GM18520 (cell line): ENCODE measurements around the gene VGLL3.

Experiments
- ATAC-seq: cut with Tn5 transposase; IDR thresholded peaks from one replicate; pipeline ENCODE4 v1.9.1; 2021; ENCODE audit not compliant: unreplicated experiment

The VGLL3 gene

DNA sequence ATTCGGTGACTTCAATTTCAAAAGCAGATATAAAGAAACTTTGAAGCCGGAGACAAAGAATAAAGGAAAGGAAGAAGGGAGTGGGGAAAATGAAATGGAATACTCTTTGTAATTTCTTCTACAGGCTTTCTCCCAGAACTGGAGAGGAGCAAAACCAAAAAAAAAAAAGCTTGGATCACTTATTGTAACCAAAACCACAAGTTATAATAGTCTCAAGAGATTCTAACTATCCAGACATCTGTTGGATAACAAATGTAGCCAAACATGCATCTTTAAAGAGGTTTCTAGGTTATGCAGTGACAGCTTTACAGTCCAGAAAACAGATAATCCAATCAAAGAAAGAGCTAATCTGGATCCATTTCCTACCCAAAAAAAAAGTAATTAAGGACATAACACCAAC lies 36.2 kb downstream of the VGLL3 start:
- ATAC-seq: no peak

DNA sequence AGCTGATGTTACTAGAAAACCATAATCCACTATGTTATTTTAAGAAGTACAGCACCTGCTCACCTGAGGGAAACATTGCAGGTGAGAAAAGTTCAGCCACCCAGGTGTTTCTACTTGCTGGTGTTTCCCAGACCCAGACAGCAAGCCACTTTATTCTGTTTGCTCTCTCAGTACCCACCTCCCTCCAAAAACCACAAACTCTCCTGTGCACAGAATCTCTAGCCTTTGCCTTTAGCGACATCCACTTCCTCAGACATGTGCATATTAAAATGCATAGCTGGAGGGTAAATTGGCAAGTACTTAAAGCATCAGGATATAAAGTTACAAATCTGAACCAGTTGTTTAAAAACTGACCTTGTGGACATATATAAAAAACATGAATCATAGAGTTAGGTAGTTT lies 36.7 kb downstream of the VGLL3 start:
- no peak for ATAC-seq

DNA sequence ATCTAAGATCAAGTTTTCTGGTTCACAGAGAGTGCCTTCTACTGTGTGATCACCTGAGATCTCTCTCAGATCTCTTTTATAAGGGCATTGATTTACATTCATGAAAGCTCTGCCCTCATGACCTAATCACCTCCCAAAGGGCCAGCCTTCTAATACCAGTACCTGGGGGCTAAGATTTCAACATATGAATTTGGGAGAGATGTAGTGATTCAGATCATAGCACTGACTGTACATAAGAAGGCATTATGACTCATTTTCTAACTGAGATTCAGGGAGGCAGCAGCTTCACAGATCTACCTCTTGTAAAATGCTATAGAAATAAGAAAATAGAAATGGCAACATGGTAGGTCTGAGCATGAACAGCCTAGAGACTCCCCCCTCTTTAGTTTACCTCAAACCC lies 39.6 kb downstream of the VGLL3 start:
- ATAC-seq: no peak

DNA sequence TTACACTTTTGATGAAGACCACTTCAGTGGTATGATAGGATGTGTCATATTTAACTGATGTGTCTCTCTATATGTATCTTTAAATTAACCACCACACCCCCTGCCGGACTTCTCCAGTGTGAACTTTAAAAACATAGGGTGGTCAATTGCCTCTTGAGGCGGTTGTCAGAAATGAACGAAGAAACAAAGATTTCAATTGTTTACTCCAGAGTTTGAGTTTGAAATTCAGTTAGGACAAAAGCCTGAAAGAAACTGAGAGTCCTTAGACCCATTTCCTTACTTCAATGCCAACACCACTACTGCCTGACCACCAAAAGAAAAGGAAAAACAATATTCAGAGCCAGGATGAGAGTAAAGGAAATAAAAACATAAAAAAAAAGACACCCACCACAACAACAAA lies 40.2 kb downstream of the VGLL3 start:
- no peak for ATAC-seq

DNA sequence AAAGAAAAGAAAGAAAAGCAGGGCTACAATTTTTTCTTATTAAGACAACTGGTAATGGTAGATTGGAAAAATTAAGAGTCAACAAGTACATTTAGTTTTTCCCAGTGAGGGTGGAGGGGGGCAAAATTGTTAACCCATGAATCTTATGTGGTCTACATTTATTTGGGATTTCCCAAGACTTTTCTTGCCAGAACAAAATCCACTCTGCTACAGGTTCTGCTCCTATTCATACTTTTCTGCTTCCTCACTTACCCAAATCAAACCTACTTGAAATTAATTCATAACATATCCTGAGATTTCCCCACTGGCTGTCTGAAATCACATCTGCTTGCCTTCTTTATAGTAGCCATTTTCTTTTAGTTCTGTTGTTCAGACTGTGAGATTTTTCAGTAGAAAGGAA lies 41.1 kb downstream of the VGLL3 start:
- no peak for ATAC-seq

DNA sequence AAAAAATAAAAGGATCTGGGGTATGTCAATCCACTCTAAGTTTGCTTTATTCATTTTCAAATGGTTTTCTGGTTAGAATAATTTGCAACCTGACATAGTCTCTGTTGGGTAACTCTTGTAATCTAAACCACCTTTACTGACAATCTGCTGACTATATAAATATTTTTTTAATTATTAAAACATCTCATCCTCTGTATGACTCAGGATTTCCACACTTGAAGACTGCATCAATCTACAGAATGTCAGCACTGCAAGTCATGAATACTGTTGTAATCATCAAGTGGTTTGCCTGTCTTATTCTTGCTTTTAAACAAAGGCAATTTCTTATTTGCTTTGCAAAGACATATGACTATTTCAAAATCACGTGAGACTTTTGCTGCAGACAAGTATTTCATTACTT lies 42.1 kb downstream of the VGLL3 start:
- no peak for ATAC-seq

DNA sequence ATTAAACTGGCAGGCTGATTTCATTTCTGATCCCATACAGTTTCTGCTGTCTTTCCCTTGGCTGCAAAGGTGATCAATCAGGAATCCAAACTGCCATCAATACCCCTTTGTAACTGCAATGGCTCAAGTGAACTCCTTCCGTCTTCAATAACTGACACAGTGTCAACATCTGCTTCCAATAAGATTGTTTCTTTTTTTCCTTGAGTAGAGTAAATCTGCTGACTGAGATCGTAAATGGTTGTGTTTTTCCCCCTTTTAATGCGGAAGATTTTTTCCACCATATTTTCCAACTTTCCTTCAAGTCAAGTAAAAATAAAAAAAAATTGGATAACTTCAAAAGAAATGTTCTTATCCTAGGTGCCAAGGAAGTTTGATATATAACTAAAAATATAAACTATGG lies 48.7 kb downstream of the VGLL3 start:
- no peak for ATAC-seq

DNA sequence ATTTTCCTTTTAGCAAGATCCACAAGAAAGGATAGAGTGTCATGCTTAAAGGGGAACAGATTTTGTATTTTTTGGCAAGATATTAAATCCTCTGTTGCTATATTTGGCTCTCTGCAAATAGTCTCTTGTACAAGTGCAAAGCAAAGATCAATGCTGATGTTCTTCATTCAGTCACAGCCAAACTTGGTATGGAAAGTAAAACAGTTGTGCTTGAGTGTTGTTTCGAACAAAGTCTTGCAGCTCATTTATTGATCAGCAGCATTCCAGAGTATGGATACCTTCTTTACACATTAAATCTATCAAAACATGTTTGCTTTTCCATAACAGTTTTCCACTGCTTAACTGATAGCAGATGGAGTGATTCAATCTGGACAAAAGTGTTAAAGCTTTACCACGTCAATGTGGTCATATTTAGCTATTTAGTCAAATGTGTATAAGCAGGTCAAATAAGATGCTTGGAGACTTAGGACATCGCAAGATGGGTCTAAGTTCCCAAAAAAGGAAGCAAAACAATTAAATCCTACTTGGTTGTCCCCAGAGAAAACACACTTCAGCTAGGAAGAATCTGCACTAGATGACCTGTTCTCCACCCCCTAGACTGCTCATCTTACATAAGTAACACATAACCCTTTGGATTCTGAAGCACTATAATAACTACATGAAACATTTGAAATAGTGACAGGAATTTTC lies 52.4 kb downstream of the VGLL3 start:
- no peak for ATAC-seq

DNA sequence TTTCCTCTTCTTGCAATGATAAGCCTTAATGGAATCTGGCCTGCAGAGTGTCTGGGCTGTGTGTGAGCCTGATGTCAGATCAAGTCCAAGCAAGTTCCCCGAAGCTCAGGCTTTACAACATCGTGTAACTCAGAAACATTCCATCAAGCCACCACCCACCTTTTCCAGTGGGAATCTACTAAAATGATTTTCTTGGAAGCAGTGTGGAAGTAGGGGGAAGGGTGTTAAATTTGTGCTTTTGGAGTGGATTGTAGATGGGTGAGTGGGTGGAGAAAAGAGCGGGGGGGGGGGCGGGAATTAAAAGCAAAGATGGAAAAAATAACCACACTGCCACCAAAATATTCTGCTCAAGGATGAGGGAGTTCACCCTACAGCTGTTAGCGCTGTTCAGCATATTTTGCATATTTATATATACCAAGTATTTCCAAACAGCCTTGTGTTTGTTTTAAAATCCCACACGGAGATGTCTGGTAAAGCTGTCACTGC lies 53.6 kb downstream of the VGLL3 start:
- ATAC-seq: no peak

DNA sequence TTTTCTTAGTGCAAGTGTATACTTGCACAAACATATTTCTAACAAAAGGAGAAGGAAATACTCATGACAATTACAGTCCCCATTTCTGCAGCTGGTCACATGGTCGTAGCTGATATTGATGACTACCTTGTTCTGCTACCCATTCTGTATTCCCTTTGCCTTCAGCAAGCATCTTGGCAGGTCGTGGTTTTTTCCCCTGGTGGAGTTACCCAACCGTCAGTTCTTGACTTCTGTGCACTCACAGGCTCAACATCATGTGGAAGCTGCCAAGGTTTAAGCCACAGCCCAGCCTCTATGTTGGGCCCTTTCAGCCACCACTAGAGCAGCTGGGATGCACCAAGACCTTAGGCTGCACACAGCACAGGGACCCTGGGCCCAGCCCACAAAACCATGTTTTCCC lies 56.1 kb downstream of the VGLL3 start:
- no peak for ATAC-seq

DNA sequence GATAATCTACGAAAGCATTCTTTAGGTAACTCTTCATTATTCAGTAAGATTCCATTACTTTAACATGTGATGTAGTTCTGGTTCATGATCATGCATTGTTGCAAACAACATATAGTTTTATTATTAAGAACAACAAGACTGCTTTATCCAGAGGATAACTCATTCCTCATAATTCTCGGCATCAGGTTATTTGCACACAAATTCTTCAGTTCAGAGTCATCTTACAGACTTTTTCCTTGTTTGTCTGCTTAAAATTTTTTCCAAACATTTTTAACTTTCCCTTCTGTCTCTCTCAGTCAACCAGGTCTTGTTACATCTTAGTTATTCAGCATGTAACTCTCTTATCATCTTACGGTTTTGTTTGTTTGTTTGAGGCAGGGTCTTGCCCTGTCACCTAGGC lies 60.1 kb downstream of the VGLL3 start:
- ATAC-seq: no peak

DNA sequence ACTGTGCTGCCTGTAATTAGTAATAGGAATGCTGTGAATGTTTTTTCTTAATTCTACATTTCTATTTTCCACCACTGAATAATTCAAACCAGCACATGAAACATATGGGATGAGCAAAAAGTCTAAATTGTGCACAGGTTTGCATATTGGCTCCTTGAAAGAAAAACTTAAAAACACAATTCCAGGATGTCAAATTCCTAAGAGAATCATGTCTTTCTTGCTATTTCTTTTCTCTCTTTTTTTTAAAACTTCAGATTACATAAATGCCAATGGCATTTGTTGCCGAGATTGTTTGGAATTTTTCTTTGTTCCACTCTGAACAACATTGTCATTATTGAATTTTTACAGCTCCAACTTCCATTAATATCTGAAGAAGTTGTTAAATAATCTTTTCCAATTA lies 60.8 kb downstream of the VGLL3 start:
- ATAC-seq: no peak

DNA sequence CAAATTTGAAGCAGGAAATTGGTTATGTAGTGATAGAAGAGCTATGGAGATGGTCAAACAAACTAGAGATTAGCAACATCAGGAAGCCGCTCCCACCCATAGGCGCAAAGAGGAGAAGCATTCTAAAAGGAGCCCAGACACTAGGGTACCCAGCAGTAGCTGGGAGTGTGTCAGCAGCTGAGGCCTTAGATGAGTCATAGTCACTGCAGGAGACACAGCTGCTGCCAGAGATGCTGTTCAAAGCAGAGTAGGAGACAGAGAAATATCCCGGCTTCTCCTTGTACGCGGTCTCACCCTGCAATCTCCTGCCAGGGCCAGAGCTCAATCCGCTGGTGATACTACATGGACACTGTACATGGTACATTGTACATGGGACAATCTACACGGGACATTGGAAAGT lies 61.9 kb downstream of the VGLL3 start:
- no peak for ATAC-seq

DNA sequence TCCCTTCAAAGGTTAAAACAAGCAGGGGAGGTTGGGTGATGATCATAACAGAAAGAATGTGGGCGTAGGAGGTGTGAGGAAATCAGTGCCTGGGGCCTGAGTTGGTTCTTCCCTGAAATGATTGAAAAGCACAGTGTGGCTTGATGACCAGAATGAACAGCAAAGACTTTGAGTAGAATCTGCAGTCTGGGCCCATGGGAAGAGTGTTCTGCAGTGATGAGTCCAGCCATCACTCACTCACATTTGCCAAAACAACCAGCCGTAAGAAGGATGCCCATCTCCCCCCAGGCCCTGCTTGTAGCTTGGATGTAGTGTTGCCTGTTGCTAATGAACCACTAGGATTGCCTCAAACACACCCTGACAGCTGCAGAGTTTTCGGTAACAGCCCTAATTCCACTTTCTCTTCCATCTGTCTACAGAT lies 67.9 kb downstream of the VGLL3 start:
- ATAC-seq: no peak

DNA sequence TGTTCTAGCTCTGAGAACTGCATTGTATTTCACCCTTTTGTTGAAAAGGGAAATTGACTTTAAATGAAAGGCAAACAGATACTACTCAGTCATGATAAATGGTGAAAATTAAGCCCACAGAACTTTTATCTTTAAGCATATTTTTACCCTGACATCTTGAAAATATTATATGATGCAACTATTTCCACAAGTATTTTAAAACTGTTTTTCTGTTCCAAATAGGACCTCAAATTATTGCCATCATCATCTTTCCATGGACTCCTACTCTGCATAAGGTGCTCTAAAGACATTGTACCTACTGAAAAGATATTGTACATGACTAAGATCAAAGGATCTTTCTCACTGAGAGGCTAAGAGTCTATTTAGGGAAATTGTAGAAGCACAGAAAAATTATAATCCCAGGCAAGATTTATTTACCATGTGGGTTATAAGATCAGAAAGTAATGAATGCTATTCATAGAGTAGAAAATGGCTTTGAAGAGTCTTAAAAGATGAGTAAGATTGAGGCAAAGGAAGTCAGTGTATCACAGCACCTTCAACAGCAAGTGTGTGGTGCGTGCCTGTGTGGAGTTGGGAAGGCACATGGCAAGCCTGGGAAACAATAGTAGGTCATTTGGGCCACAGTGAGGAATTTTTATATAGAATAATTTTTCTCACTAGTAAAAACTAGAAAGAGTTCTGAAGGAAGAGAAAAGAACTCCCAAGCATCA lies 68.8 kb downstream of the VGLL3 start:
- ATAC-seq: no peak

DNA sequence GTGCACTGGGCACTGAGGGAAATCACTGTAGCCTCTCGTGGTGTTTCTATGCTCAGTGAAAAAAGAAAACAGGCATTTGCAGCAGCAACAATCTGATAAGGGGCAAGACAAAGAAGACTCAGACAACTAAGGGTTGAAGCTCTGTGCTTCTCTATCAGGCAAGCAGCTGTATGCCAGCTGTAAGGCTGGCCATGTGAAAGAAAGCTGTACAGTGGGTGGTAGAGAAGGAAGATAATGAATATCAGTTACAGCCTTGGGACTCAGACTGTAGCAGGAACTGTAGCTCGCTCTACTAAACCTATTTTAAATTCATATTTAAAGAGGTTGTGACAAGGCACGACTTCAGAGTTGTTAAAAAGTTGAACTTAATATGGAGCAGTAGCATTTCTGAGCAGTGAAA lies 76.3 kb downstream of the VGLL3 start:
- no peak for ATAC-seq

DNA sequence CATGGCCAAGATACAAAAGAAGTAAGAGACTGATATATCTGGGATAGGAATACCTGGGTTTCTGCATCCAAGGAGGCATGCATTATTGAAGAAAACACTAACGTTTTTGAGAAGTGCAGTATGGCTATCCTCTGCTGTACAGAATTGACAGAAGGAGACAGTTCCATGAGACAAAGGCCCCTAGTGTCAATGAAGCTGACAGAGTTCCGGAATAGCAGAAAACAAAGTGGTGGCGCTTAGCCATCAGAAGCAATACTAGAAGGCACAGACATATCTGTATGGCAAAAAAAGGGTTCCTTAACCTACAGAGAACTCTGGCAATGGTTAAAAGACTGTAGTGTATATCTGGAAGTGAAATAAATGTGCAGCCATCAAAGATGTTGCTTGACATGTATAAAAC lies 77.8 kb downstream of the VGLL3 start:
- ATAC-seq: no peak

DNA sequence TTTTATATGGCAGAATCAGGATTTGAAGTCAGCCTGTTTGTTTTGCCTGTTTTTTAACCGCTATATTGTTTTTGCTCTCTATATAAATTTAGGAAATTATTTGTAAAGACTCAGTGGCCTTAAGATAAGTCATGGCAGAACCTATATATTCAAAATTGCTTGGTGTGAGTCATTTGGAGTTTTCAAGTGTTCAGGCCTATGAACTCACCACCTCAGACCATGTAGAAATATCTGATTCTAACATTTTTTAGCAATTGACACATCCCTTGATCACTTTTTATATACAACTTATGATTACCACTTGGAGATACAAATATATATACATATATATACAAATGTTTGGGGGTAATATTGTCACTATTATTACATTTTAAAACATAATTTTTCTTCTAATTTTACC lies 95.7 kb downstream of the VGLL3 start:
- no peak for ATAC-seq

DNA sequence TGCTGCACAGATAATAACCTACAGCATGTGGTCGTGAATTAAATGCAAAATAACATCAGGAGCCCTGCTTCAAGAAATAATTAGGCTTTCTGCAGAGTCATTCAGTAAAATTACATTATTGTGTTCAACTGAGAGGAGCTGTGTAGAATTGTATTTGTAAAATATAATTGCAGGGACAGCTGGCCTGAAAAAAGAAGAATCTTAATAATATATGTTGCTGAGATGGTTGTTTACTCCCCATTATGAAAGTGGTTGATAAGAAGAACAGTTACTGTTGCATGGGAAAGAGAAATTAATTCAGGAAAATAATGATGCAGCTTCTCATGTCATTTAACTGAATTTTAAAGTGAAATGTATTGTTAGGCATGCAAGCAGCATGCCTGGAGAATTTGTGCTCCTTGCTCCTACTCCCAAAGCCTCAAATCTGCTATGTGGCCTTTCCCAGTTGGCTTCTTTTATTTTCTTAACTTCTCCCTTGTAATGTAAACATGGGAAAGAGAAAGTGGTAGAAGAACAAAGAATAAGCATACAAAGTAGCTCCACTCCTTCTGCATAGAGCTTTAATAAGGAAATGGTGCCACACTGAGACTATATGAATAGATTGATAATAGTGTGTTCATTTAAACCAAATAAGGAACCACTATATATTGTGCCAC lies 100.1 kb downstream of the VGLL3 start:
- no peak for ATAC-seq
